Dermis blood vessel endothelial cell (primary cell): ENCODE data around the gene GAB1. TPM values are rescaled to one million over a fixed set of nuclear protein-coding genes. Genes with fewer than 3 reads are reported as not detected.

Experiments used
- DNase-seq: peaks from one replicate; pipeline ENCODE4 v3.0.0; 2010
- total RNA-seq: library from RNA; depleted of rRNA; stranded (reverse); fragments of >200 nt; gene quantifications from 2 replicates; pipeline ENCODE4 v1.2.3, GENCODE V29; 2014

Gene GAB1
- total RNA-seq, 1 donor from 2014 or later = 34.5 TPM

- DNase-seq = no peak
These were observed 23.0 kb downstream of the GAB1 start for GRCh38 chr4:143359644-143360193.

- no peak for DNase-seq
These were observed 24.4 kb downstream of the GAB1 start for GRCh38 chr4:143360838-143361625.

- DNase-seq = no peak
These were observed 25.8 kb downstream of the GAB1 start for GRCh38 chr4:143362349-143363046.

GRCh38 chr4:143363332-143363731 is 26.7 kb downstream of the GAB1 start:
- DNase-seq = no peak

GRCh38 chr4:143364063-143364462 is 27.4 kb downstream of the GAB1 start:
- DNase-seq = no peak

- DNase-seq = no peak
These were observed 31.2 kb downstream of the GAB1 start for GRCh38 chr4:143367863-143368262.

GRCh38 chr4:143369552-143369951 is 32.9 kb downstream of the GAB1 start:
- DNase-seq = peak; percentile 69

- DNase-seq = no peak
These were observed 35.6 kb downstream of the GAB1 start for GRCh38 chr4:143372093-143372915.

GRCh38 chr4:143374255-143374654 is 37.6 kb downstream of the GAB1 start:
- DNase-seq = no peak

GRCh38 chr4:143374771-143375170 is 38.1 kb downstream of the GAB1 start:
- no peak for DNase-seq

- DNase-seq = peak; percentile 70
These were observed 38.8 kb downstream of the GAB1 start for GRCh38 chr4:143375326-143376073.

GRCh38 chr4:143377611-143378099 is 41.0 kb downstream of the GAB1 start:
- DNase-seq = no peak

- DNase-seq = no peak
These were observed 44.0 kb downstream of the GAB1 start for GRCh38 chr4:143380629-143381028.

- DNase-seq = peak; percentile 95
These were observed 44.8 kb downstream of the GAB1 start for GRCh38 chr4:143381189-143382118.

GRCh38 chr4:143382596-143382995 is 45.9 kb downstream of the GAB1 start:
- peak; percentile 56 for DNase-seq

GRCh38 chr4:143383005-143383574 is 46.4 kb downstream of the GAB1 start:
- no peak for DNase-seq

- DNase-seq = peak; percentile 53
These were observed 47.8 kb downstream of the GAB1 start for GRCh38 chr4:143384381-143384994.

GRCh38 chr4:143386812-143387211 is 50.1 kb downstream of the GAB1 start:
- no peak for DNase-seq

- DNase-seq = no peak
These were observed 53.0 kb downstream of the GAB1 start for GRCh38 chr4:143389579-143390195.
